GM19455 (cell line): Measurements from ENCODE around the gene SKAP1.
"Not testable (repeated sequence)": the region's sequence is repeated elsewhere in the genome, so short reads cannot be mapped to it uniquely, and the experiment has no call there.

Experiments
- ATAC-seq: cut with Tn5 transposase; IDR thresholded peaks from one replicate; pipeline ENCODE4 v1.9.1; 2021; ENCODE audit not compliant: unreplicated experiment

SKAP1 gene

DNA sequence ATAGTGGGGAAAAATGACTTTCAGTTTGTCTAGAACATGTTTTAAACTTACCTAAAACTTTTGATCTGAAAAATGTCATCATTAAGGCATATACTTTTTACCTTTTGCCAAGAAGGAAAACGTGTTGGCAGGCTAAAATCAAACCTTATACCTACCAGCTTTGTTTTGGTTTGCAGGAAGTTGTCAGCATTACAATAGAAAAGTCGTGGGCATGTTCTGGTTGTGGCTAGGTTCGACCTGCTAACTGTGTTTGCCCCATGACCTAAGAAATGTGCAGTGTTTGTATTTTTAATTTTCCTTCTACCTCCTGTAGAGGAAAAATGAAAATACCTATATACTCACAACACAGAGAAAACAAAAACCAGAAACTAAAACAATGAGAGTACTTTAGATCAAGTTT lies 13.0 kb downstream of the SKAP1 start:
- ATAC-seq, result no peak

DNA sequence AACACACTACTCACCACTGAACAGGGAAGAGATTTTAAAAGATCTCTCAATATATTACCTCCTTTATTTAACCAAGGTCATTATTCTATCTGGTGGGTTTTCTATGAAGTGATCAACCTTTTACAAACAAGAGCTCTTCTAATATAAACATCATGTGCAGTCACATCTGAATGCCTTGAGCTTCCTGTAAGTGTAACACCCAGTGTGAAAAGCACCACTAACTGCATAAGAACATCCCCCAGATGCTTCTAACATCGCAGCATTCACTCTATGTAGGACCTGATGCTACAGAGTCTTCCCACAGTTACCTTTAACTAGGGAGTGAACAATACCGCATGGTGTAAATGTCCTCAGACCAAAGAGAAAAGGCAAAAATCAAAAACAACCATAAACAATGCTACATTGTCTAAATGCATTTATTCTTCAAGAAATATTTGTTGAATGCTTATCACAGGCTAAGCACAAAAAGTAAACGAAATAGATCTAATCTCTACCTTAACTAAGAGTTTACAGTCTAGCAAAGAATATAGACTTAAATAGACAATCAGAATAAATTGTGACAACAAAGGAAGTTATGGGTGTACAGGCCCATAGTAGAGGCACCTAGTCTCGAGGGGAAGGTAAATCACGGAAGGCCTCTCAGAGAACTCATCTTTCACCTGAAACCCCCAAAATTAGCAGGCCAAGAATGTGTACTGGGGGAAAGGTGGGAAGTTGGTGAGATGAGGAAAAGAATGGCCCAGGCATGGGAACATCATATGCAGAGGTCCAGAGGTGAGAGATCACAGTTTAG lies 16.2 kb downstream of the SKAP1 start:
- no peak for ATAC-seq

DNA sequence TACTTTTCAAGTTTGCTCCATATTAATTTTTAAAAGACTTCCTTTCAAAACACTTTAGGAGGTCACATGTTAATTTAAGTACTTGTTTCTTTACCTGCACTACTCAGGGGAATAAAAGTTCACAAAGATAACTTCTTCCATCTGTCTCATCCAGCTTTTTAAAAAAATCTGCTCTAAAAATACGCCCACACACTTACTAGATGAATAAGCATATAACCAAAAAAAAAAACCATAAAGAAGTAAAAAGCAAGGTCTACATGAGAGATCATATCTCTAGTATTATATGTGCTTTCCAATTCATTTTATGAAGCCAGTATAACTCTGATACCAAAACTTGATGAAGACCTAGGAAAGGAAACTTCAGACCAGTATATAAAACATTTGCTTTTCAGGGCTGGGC lies 17.2 kb downstream of the SKAP1 start:
- no peak for ATAC-seq

DNA sequence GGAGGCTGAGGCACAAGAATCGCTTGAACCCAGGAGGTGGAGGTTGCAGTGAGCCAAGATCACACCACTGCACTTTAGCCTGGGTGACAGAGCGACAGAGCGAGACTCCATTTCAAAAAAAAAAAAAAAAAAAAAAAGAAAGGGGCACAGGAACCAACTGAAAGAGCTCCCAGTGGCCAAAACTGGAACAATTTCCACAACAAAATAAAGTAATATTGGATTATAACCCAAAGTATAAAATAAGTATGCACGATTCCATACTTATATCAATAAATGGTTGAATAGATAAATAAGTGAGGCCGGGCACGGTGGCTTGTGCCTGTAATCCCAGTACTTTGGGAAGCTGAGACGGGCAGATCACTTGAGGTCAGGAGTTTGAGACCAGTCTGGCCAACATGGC lies 19.2 kb downstream of the SKAP1 start:
- not testable (repeated sequence) for ATAC-seq

DNA sequence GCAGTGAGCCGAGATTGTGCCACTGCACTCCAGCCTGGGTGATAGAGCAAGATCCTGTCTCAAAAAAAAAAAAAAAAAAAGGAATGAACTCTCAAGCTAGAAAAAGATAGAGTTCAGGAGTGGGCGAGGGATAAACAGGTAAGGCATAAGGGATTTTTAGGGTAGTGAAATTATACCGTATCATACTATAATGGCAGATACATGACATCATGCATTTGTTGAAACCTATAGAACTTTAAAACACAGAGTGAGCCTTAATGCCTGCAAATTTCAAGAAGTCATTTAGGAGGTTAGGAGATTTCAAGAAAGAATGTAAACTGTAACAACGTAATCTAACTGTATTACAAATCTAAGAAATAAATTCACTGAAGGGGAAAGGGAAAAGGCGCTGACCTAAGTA lies 20.4 kb downstream of the SKAP1 start:
- ATAC-seq, result no peak

DNA sequence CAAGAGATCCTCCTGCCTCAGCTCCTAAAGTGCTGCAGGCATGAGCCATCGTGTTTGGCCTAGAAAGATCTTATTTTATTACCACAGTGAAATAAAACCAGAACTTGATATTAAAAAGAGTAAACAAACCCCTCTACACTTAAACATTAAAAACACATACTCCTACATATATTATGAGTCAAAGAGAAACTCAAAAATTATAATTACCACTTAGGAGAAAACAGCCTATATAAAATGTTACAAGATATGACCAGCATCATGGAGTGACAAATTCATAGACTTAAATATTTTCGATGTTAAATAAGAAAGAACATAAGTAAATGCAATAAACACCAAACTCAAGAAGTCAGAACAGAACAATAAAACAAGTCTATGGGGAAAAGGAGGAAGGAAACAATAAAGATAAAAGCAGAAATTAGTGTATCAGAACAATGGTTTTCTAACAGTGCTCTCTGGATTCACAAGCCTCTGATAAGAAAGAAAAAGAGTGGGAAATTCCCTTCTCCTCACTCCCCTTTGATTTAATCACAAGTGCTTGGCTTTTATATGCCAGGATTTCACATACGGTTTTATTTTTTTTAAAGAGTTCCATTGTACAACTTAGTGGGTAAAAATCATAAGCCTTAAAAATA lies 23.0 kb downstream of the SKAP1 start:
- no peak for ATAC-seq

DNA sequence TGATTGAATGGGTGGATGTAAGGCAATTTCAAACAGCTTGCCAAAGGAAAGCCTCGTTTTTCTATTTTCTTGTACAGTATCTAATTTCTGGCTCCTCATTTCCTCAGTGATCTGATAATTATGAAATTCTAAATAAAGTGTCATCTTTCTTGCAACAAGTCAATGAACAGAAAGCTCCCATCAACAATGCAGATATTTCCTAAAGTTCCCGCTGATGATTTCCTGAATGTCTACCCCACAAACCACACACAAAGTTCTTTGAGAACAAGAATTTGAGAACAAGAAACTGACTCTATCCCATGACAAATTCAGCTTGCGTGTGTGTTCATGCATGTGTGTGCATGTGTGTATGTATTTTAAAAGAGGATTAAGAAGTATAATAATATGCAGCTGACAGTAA lies 35.2 kb downstream of the SKAP1 start:
- ATAC-seq, result no peak

DNA sequence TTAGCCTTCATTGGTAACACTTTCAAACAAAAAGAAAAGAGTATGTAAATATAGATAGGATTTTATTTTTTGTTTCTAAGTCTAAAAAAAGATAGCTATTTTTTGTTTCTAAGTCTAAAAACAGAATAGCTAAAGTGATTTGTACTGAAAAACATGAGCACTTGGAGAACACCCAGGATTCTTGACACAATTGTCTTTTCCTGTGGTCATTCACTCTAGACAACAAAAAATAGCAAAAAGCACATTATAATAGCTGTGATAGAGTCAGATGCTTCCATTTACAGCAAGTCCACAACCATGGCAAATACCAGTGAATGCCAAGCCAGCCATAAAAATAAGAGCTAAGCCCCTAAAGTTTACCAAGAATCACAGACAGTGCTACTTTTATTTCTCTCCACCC lies 36.7 kb downstream of the SKAP1 start:
- no peak for ATAC-seq

DNA sequence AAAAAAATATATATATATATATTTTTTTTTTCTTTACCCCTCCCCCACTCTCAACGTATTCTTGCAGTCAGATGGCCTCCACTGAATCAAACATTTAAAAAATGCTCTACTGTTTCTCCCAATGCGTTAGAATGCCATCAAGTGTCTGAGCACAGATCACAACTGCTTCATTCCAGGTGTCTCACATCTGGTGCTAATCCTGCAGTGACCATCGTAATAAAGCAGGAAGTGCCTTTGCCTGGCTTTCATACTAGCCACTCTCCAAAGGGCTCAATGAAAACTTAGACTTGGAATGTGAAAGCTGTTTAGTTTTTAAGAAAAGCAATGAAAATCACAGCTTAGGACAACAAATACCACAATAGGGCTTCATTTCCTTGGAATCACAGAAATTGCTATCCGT lies 37.2 kb downstream of the SKAP1 start:
- no peak for ATAC-seq

DNA sequence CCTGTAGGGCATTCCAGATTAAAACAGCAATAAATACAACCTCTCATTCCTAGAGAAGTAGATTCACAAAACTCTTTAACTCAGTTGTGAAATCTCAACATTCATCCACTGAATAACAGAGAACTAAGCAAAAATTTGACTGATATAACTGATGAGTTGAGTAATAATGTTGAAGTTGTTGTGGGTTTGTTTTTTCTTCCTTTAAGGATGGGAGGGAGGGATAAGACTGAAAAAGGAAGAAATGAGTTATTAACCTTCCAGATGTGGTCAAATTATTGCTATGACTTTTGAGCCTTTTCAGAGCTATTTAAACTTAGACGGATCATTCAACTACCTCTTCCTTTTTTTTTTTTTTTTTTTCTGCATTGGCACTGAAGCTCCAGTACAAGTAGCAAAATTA lies 38.6 kb downstream of the SKAP1 start:
- ATAC-seq, result no peak

DNA sequence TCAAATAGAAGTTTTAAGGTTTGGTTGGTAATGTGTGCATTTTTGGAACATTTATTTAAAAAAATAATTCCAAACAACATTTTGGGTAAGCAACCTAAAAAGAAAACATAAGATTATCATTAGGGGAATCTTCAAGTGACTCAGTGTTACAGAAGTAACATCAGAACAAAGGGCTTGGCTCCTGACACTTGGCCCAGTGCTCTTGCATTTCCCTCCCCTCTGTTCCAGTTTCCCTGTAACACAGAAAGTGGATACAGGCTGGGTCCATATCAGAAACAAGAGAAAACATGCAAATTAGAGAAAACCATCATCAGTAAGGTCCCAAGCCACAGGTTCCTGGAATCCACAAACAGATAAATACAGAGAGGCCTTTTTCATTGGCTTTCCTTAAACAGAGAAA lies 40.1 kb downstream of the SKAP1 start:
- ATAC-seq, result no peak

DNA sequence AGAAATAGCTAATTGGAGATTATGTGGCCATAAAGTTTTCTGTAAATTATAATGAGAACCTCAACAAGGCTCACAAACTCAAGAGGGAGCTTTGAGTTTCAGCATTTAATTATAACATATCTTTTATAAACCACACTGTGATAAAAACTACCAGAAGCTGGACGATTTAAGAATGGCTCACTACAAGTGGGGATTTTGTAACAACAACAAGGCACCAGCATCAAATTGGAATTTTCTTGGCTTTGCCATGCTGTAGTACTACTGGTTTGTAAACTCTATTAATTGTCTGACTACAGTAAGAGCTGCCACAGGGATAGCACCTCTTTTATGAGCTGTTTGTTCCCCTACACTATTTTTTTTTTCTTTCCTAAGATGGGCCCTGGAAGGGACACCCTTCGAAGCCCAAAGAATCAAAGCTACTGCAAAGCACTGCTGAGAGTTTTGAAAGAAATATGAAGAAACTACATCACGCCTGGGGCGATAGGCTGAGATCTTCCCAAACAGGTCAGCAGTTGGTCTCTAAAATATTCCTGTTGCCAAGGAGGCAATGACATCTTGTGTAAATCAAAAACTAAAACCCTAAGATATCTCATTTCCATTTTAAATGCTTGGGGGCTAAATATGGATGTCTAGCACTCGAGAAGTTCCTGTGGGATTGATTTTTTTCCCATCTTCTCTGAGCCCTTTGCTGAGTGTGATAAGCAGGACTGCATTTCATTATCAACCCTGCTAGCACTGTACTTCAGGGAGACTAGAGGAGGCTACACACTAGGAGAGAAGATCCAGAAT lies 40.9 kb downstream of the SKAP1 start:
- ATAC-seq, result no peak

DNA sequence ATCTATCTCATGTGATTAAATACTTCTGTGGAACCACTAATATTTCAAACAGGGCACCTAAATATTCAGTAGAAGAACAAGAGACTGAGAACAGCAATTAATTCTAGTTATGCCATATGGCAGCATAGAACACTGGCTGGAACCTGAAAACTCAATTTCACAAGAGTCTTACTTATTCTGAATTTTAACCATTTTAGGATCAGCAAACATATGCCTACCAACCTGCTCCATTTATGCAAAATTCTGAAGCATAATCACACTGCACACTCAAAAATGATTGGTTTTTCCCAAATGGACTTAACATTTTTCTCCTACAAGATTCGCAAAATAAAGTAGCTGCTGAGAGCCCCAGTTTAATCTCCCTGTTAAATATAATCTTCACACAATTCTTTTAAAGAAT lies 43.2 kb downstream of the SKAP1 start:
- no peak for ATAC-seq

DNA sequence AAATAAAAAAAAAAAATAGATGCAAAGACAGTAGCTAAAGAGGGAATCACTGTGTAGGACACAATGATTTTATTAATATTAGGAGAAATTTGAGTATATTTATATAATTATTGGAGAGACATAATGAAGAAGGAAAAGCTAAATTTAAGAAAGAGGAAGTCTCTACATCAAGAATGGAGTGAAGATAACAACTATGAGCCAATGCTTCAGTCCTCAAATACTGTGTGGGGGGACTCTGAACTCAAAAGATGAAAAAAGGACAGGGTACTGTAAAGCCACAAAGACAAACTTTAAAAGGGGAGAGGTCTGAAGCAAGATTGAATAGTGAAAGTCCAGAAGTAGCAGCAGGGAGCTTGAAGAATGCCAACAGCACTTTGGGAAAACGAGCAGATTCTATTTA lies 44.7 kb downstream of the SKAP1 start:
- ATAC-seq, result no peak

DNA sequence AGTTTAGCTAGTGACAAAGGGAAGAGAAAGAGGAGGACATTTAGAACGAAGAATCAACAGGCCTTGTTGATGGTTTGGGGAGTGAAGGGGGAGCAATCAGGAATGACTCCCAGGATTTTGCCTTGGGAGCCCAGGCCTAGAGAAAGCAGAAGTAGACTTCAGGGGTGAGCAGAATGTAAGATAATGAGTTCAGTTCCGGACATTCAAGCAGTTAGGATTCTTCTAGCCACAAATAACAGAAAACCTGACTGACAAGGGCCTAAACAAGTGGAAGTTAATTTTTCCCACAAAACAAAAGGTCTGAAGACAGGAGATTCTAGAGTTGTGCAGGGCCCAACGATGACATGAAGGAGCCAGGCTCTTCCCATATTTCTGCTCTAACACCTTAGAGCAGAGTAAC lies 45.9 kb downstream of the SKAP1 start:
- no peak for ATAC-seq

DNA sequence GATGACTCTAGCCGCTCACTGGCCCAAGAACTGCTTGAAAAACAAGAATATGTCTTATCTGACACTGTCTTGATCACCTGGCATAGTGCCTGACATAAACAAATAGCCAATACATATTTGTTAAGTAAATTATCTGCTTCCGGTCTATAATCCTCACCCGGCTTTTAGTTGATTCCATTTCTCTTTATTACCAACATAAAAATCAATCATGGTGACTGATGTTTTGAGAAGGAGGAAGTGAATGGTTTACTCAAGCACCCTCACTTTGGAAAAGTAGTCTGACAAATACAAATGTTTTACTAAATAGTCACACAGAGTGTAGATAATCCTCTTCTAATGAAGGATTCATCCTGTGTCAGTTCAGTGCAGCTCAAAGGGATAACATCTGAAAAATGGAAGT lies 47.0 kb downstream of the SKAP1 start:
- ATAC-seq, result no peak

DNA sequence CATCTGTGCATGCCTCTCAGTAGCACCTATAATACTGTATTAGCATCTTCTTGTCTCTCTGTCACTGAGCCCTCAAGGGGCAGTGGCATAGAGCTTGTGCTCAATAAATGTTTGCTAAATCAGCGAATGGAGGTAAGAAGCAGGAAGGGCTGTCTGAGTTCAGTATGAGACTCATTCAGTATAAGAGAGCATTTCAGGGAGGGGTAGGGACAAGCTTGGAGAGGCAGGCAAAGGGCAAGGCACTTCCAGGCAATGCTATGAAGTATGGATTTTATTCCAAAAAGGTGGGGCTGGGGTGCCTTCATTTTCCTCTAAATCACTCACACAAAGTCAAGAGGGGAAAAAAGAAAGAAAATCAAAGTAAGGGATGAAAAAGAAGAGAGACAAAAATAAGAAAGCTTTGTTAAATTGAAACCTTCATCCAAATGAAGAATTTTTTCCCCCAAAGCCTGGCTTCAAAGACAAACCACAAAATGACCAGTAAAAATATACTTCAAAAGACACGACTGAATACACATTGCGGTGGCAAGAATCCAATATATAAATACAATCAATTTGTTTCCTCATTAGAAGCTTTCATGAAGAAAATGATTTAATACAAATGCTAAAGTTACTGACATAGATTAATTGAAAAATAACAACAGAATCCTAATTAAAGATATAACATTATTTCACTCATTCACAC lies 51.2 kb downstream of the SKAP1 start:
- ATAC-seq, result no peak

DNA sequence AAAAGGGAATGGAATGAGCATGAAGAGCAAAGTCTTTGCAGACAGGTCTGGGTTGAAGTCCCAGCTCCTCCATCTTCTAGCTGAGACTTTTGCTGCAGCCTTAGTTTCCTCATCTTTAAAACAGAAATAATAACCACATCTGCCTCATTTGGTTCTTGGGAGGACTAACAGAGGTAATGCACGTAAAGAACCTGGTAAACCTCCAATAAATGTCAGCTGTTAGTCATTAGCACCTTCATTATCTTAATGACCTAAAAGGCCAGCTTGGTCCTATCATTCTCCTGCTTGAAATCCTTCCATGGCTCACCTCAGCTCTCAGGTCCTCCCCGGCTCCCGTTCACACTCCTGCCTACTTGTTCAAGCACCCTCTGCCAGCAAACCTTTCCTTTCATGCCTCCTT lies 51.8 kb downstream of the SKAP1 start:
- ATAC-seq, result no peak

DNA sequence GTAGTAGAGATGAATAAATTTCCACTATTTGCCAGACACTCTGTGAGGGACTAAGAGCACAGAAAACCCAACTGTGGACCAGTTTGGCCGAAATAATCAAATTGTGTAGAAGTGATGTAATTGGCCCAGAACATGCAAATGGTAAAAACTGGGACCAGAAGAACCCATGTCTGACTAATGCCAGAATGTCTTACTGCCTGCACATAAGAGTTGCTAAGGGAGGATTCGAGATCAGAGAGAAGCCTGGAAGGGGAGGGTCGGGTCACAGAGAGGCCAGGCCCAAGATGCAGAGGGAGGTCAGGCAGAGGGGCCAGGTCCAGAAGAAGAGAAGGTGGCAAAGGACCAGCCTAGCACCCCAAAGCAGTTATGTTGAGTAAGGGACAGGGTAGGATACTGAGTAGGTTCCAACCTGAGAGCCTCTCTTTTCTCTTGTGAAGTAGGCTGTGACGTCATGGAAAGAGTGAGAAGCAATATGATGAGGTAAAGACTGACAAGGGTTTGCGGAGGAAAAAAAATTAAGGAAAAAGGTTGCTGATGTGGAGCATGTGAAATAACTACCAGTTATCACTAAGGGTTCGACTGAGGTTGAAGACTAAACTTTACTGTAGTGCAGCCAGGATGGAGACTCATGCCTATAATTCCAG lies 53.2 kb downstream of the SKAP1 start:
- ATAC-seq, result no peak

DNA sequence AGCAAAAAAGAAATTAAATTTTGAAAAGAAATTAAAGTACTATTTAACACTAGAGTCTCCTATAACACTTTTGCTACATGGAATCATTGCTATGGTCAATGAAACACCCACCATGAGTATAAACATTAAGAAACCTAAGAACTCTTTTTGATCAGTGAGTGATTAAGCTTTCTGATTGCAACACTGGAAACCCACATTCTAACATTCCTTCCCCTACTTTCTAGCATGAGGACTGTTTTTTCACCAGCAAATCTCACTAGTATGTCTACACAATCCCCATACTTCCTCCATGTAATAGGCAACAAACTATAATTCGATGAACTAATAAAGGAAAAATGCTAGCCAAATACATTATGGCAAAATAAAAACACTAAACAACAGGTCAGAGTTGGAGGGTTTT lies 54.7 kb downstream of the SKAP1 start:
- no peak for ATAC-seq

DNA sequence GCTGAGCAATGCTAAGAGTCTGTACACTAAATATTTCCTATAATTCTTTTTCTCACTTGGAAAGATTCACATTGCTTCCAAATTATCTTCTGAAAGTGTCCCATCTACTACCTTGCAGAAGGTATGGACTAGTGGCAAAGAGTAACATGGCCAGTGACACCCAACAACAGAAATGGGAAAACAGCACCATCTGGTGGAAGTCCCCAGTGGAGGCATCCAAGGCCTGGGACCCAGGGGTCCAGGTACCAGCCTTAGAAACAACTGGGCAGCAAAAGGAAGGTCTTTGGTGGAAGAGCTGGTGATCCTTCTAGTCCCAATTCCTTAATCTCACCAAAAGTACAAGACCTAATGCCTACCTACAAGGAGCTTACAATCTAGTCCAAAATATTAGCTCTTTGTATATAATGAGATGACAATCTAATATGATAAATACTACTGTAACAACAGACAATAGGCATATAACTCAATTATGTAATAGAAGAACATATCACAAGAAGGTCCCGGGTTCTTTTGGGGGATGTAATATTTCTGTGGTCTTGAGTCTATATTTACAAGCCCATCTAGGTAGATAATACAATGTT lies 55.3 kb downstream of the SKAP1 start:
- no peak for ATAC-seq
